Brain microvascular endothelial cell (primary cell): ENCODE measurements around the gene MISP3.

Experiments used
- DNase-seq: peaks from one replicate; pipeline ENCODE4 v3.0.0-alpha.2; 2020
- H3K27ac ChIP-seq: fragments of 250-450 bp; sonication (Bioruptor Pico); 2 replicates; pipeline ENCODE4 v1.5.1; 2020; ENCODE audit warnings: mild to moderate bottlenecking, moderate library complexity
- H3K27me3 ChIP-seq: fragments of 250-450 bp; sonication (Bioruptor Pico); replicated peaks from 2 replicates; pipeline ENCODE4 v1.5.1; 2020; ENCODE audit warnings: mild to moderate bottlenecking
- H3K36me3 ChIP-seq: fragments of 250-450 bp; sonication (Bioruptor Pico); replicated peaks from 2 replicates; pipeline ENCODE4 v1.5.1; 2020; ENCODE audit warnings: mild to moderate bottlenecking
- H3K4me3 ChIP-seq: 2 replicates; pipeline ENCODE4 v1.5.1; 2011; ENCODE audit warnings: low read depth, mild to moderate bottlenecking, control low read depth, low read length, moderate library complexity
- CTCF ChIP-seq: IDR thresholded peaks from 2 replicates; pipeline ENCODE4 v1.5.1; 2011; ENCODE audit warnings: low read depth, mild to moderate bottlenecking, moderate library complexity, low read length, control low read depth, inconsistent platforms; ENCODE audit errors: missing control alignments
- in situ Hi-C: cut with HindIII; loops from 2 replicates; pipeline ENCODE4 v1.10.0; 2017; ENCODE audit warnings: low sequenced_read_pairs, low pct_ligation_motif_present

MISP3 gene

GRCh38 chr19:14120497-14120780 is 47.9 kb downstream of the MISP3 start:
- Histone ChIP-seq H3K27me3 (no peaks in the 10 kb centered on the region), H3K27ac (no peak overlapping the region), H3K36me3 (no peaks in the 10 kb centered on the region), H3K4me3 (no peak overlapping the region)
- DNase-seq, result no peak
- in situ Hi-C loops, result no loop called here
- TF ChIP-seq CTCF, result no peak

GRCh38 chr19:14122924-14123323 is 50.3 kb downstream of the MISP3 start:
- no peak for TF ChIP-seq CTCF
- Histone ChIP-seq H3K4me3 (no peak overlapping the region), H3K27me3 (no peaks in the 10 kb centered on the region), H3K36me3 (no peaks in the 10 kb centered on the region), H3K27ac (no peak overlapping the region)
- in situ Hi-C loops, result no loop called here
- DNase-seq, result no peak
